Karpas-422 (cell line): ENCODE results near the gene SLC16A3. TPM values are rescaled to one million over a fixed set of nuclear protein-coding genes. Genes with fewer than 3 reads are reported as not detected.

ENCODE experiments used
- DNase-seq: peaks from one replicate; pipeline ENCODE4 v3.0.0-alpha.2; 2015
- H2AFZ ChIP-seq: fragments of 200-600 bp; sonication (generic); 2 replicates; pipeline ENCODE4 v1.6.1; 2014; ENCODE audit warnings: antibody characterized with exemption, low read length, mixed read lengths
- H3K27ac ChIP-seq: fragments of 200-600 bp; sonication (generic); 2 replicates; pipeline ENCODE4 v1.5.1; 2014; ENCODE audit warnings: mild to moderate bottlenecking, low read length, moderate library complexity
- H3K27me3 ChIP-seq: fragments of 200-600 bp; sonication (generic); 2 replicates; pipeline ENCODE4 v1.6.1; 2014; ENCODE audit warnings: low read length, mixed read lengths
- H3K36me3 ChIP-seq: fragments of 200-600 bp; sonication (generic); 2 replicates; pipeline ENCODE4 v1.6.1; 2014; ENCODE audit warnings: low read length, mixed read lengths; ENCODE audit not compliant: insufficient read depth
- H3K4me1 ChIP-seq: fragments of 200-600 bp; sonication (generic); 2 replicates; pipeline ENCODE4 v1.6.1; 2014; ENCODE audit warnings: mild to moderate bottlenecking, low read length, mixed read lengths
- H3K4me2 ChIP-seq: fragments of 200-600 bp; sonication (generic); 2 replicates; pipeline ENCODE4 v1.6.1; 2014; ENCODE audit warnings: low read length, low read depth, mild to moderate bottlenecking; ENCODE audit not compliant: poor library complexity, severe bottlenecking
- H3K4me3 ChIP-seq: fragments of 200-600 bp; sonication (generic); 2 replicates; pipeline ENCODE4 v1.5.1; 2014; ENCODE audit warnings: mild to moderate bottlenecking, antibody characterized with exemption, low read length, mixed read lengths
- H3K79me2 ChIP-seq: fragments of 200-600 bp; sonication (generic); 2 replicates; pipeline ENCODE4 v1.6.1; 2014; ENCODE audit warnings: mild to moderate bottlenecking, low read length, mixed read lengths
- H3K9ac ChIP-seq: fragments of 200-600 bp; sonication (generic); 2 replicates; pipeline ENCODE4 v1.6.0; 2014; ENCODE audit warnings: low read length
- H3K9me2 ChIP-seq: fragments of 200-600 bp; sonication (generic), shearing (Covaris generic); replicated peaks from 2 replicates; pipeline ENCODE4 v1.6.0; 2014; ENCODE audit warnings: mild to moderate bottlenecking, low read length, moderate library complexity; ENCODE audit not compliant: insufficient read depth
- H3K9me3 ChIP-seq: fragments of 300-700, 200-600 bp; sonication (generic); 2 replicates; pipeline ENCODE4 v1.6.1; 2014; ENCODE audit warnings: low read length, mixed read lengths
- H4K20me1 ChIP-seq: fragments of 200-600 bp; sonication (generic); 2 replicates; pipeline ENCODE4 v1.6.1; 2014; ENCODE audit warnings: mild to moderate bottlenecking, antibody characterized with exemption, low read length, low read depth; ENCODE audit not compliant: insufficient read depth
- total RNA-seq: library from RNA; depleted of rRNA; stranded (reverse); fragments of >200 nt; shearing (Covaris generic); gene quantifications from 2 replicates; pipeline ENCODE4 v1.2.3, GENCODE V29; 2014; ENCODE audit warnings: low replicate concordance

Gene SLC16A3
- total RNA-seq, 1 experiment from 2014 or later: 0.67 TPM

- Histone ChIP-seq H3K27me3 (no peaks in the 10 kb centered on the region), H3K9ac (no peak overlapping the region), H4K20me1 (peaks cover 14% of the 10 kb centered on the region; the same call in 1 of the 2 replicates), H3K79me2 (no peaks in the 10 kb centered on the region), H3K4me3 (no peak overlapping the region), H3K36me3 (no peaks in the 10 kb centered on the region), H3K4me1 (peaks cover 19% of the 10 kb centered on the region), H3K9me2 (no peaks in the 10 kb centered on the region), H2AFZ (no peak overlapping the region), H3K9me3 (no peaks in the 10 kb centered on the region), H3K4me2 (no peak overlapping the region), H3K27ac (no peak overlapping the region)
- no peak for DNase-seq
These were observed 1.9 kb downstream of the SLC16A3 start for GRCh38 chr17:82230609-82231311.

GRCh38 chr17:82231312-82231561 is 2.4 kb downstream of the SLC16A3 start:
- H3K4me2 ChIP-seq: no peak overlapping the region
- H3K27ac ChIP-seq: no peak overlapping the region
- H3K4me3 ChIP-seq: no peak overlapping the region
- H3K79me2 ChIP-seq: no peaks in the 10 kb centered on the region
- H3K36me3 ChIP-seq: no peaks in the 10 kb centered on the region
- no peaks in the 10 kb centered on the region for H3K27me3 ChIP-seq
- peaks cover 18% of the 10 kb centered on the region; the same call in 1 of the 2 replicates for H4K20me1 ChIP-seq
- H2AFZ ChIP-seq: no peak overlapping the region
- no peak overlapping the region for H3K9ac ChIP-seq
- H3K4me1 ChIP-seq: peaks cover 19% of the 10 kb centered on the region
- H3K9me3 ChIP-seq: no peaks in the 10 kb centered on the region
- no peak for DNase-seq
- no peaks in the 10 kb centered on the region for H3K9me2 ChIP-seq

- no peaks in the 10 kb centered on the region for H3K9me3 ChIP-seq
- H4K20me1 ChIP-seq: peaks cover 21% of the 10 kb centered on the region; the same call in 1 of the 2 replicates
- no peak overlapping the region for H3K9ac ChIP-seq
- H3K79me2 ChIP-seq: no peaks in the 10 kb centered on the region
- H3K4me3 ChIP-seq: no peak overlapping the region
- H3K4me2 ChIP-seq: no peak overlapping the region
- no peak overlapping the region for H3K27ac ChIP-seq
- no peaks in the 10 kb centered on the region for H3K9me2 ChIP-seq
- H2AFZ ChIP-seq: no peak overlapping the region
- no peaks in the 10 kb centered on the region for H3K27me3 ChIP-seq
- no peak for DNase-seq
- H3K36me3 ChIP-seq: no peaks in the 10 kb centered on the region
- H3K4me1 ChIP-seq: peaks cover 19% of the 10 kb centered on the region
These were observed 2.9 kb downstream of the SLC16A3 start for GRCh38 chr17:82231562-82232321.

GRCh38 chr17:82232322-82232820 is 3.5 kb downstream of the SLC16A3 start:
- no peak overlapping the region for H3K9ac ChIP-seq
- H3K36me3 ChIP-seq: no peaks in the 10 kb centered on the region
- no peaks in the 10 kb centered on the region for H3K79me2 ChIP-seq
- H3K9me3 ChIP-seq: no peaks in the 10 kb centered on the region
- peaks cover 23% of the 10 kb centered on the region; the same call in 1 of the 2 replicates for H4K20me1 ChIP-seq
- no peak overlapping the region for H3K4me3 ChIP-seq
- no peak overlapping the region for H3K27ac ChIP-seq
- H2AFZ ChIP-seq: no peak overlapping the region
- no peaks in the 10 kb centered on the region for H3K27me3 ChIP-seq
- H3K4me1 ChIP-seq: peaks cover 19% of the 10 kb centered on the region
- H3K9me2 ChIP-seq: no peaks in the 10 kb centered on the region
- no peak overlapping the region for H3K4me2 ChIP-seq
- no peak for DNase-seq

GRCh38 chr17:82232876-82233785 is 4.3 kb downstream of the SLC16A3 start:
- H3K9me3 ChIP-seq: no peaks in the 10 kb centered on the region
- peaks cover 16% of the 10 kb centered on the region for H3K4me1 ChIP-seq
- no peaks in the 10 kb centered on the region for H3K9me2 ChIP-seq
- H3K9ac ChIP-seq: no peak overlapping the region
- no peak overlapping the region for H2AFZ ChIP-seq
- no peaks in the 10 kb centered on the region for H3K36me3 ChIP-seq
- DNase-seq: no peak
- peaks cover 24% of the 10 kb centered on the region; the same call in 1 of the 2 replicates for H4K20me1 ChIP-seq
- no peak overlapping the region for H3K4me3 ChIP-seq
- H3K4me2 ChIP-seq: no peak overlapping the region
- H3K27me3 ChIP-seq: no peaks in the 10 kb centered on the region
- H3K27ac ChIP-seq: no peak overlapping the region
- H3K79me2 ChIP-seq: no peaks in the 10 kb centered on the region

GRCh38 chr17:82234211-82235055 is 5.6 kb downstream of the SLC16A3 start:
- Histone ChIP-seq H3K79me2 (no peaks in the 10 kb centered on the region), H3K36me3 (no peaks in the 10 kb centered on the region), H3K9me3 (no peaks in the 10 kb centered on the region), H3K9ac (peak overlapping the region; percentile 17; the same call in 1 of the 2 replicates), H3K27me3 (no peaks in the 10 kb centered on the region), H3K4me1 (peaks cover 12% of the 10 kb centered on the region), H4K20me1 (peaks cover 27% of the 10 kb centered on the region; the same call in 1 of the 2 replicates), H2AFZ (no peak overlapping the region), H3K4me3 (no peak overlapping the region), H3K9me2 (no peaks in the 10 kb centered on the region), H3K4me2 (peak overlapping the region; percentile 42), H3K27ac (no peak overlapping the region)
- peak; percentile 63 for DNase-seq

- H3K4me1 ChIP-seq: peaks cover 12% of the 10 kb centered on the region
- no peak for DNase-seq
- H4K20me1 ChIP-seq: peaks cover 27% of the 10 kb centered on the region; the same call in 1 of the 2 replicates
- no peak overlapping the region for H3K27ac ChIP-seq
- H3K4me3 ChIP-seq: no peak overlapping the region
- H3K9ac ChIP-seq: no peak overlapping the region
- H3K4me2 ChIP-seq: peak overlapping the region; percentile 42
- no peaks in the 10 kb centered on the region for H3K79me2 ChIP-seq
- no peak overlapping the region for H2AFZ ChIP-seq
- no peaks in the 10 kb centered on the region for H3K9me2 ChIP-seq
- no peaks in the 10 kb centered on the region for H3K27me3 ChIP-seq
- H3K36me3 ChIP-seq: no peaks in the 10 kb centered on the region
- no peaks in the 10 kb centered on the region for H3K9me3 ChIP-seq
These were observed 6.4 kb downstream of the SLC16A3 start for GRCh38 chr17:82235056-82235774.
